Esophagus muscularis mucosa (tissue), 4 donors: ENCODE data around the gene MYH11. TPM values are rescaled to one million over a fixed set of nuclear protein-coding genes. Genes with fewer than 3 reads are reported as not detected.

Source experiments
- DNase-seq: peaks from one replicate; pipeline ENCODE4 v3.0.0-alpha.2; 2017; ENCODE audit errors: extremely low spot score
- H3K27ac ChIP-seq, 4 donors: fragments of 200-600 bp; sonication (generic); replicated peaks in 1 of 4; 1 replicate in 3 of 4; 2 replicates in 1 of 4; pipeline ENCODE4 v1.5.1; 2016 to 2019; ENCODE audit warnings: mild to moderate bottlenecking in 1 of 4
- H3K27me3 ChIP-seq, 4 donors: fragments of 200-600 bp; sonication (generic); one replicate each; pipeline versions ENCODE4 v1.5.1 to v1.6.0; 2016 to 2019
- H3K36me3 ChIP-seq, 4 donors: fragments of 200-600 bp; sonication (generic); one replicate each; pipeline ENCODE4 v1.5.1; 2016 to 2019
- H3K4me1 ChIP-seq, 4 donors: fragments of 200-600 bp; sonication (generic); one replicate each; pipeline ENCODE4 v1.5.1; 2016 to 2019
- H3K4me3 ChIP-seq, 4 donors: fragments of 200-600 bp; sonication (generic); 1 replicate in 2 of 4; 2 replicates in 2 of 4; pipeline ENCODE4 v1.5.1; 2016 to 2019; ENCODE audit warnings: mild to moderate bottlenecking in 4 of 4, moderate library complexity in 1 of 4
- H3K9me3 ChIP-seq, 4 donors: fragments of 200-600 bp; sonication (generic); 1 replicate in 3 of 4; 2 replicates in 1 of 4; pipeline ENCODE4 v1.5.1; 2016 to 2019
- CTCF ChIP-seq, 3 experiments: fragments of 200-600 bp in 2 of 3; fragments of 450-650 bp in 1 of 3; sonication (generic) in 2 of 3; IDR thresholded peaks; one replicate each; pipeline ENCODE4 v1.5.1; 2017 to 2019; ENCODE audit warnings: antibody characterized with exemption in 3 of 3, mild to moderate bottlenecking in 2 of 3, moderate library complexity in 1 of 3
- EP300 ChIP-seq: sonication (generic); formaldehyde crosslinking; IDR thresholded peaks from one replicate; pipeline ENCODE4 v1.6.1; 2017; ENCODE audit warnings: antibody characterized with exemption
- POLR2A ChIP-seq: fragments of 450-650 bp; IDR thresholded peaks from one replicate; pipeline ENCODE4 v1.6.1; 2017; ENCODE audit warnings: antibody characterized with exemption, moderate library complexity, mild to moderate bottlenecking, low read depth
- POLR2AphosphoS5 ChIP-seq, 2 donors: sonication (generic); formaldehyde crosslinking; IDR thresholded peaks; one replicate each; pipeline ENCODE4 v1.6.1; 2017; ENCODE audit warnings: antibody characterized with exemption in 2 of 2
- WGBS: methylation state at CpG from one replicate; pipeline ENCODE4 v1.1.5; 2018; 5-methylcytosine and 5-hydroxymethylcytosine counted together
- intact Hi-C: fragments of 100-400 bp; cut with DNase I; formaldehyde crosslinking; loops from one replicate; pipeline ENCODE4 v1.15.1; 2023
- total RNA-seq, 4 donors: library from RNA; depleted of rRNA; stranded (reverse); fragments of >200 nt; gene quantifications; one replicate each; pipeline versions ENCODE4 v1.1.0 to v1.2.1, GENCODE V29; 2016

Gene MYH11
- total RNA-seq, 4 donors from 2014 or later, result 9,583 to 20,476 (median 14,208) TPM

- Histone ChIP-seq H3K27me3 (no peaks in the 10 kb centered on the region), H3K4me1 (no peaks in the 10 kb centered on the region), H3K9me3 (no peaks in the 10 kb centered on the region), H3K27ac (no peak overlapping the region), H3K4me3 (no peak overlapping the region), H3K36me3 (peaks cover 45 to 97% (median 91%) of the 10 kb centered on the region in 4 donors)
- DNase-seq, result no peak
- intact Hi-C loops, result loop anchor here (10.0 kb wide), 1 partner anchor 505 kb away; no protein-coding TSS in a partner anchor
- TF ChIP-seq CTCF (IDR thresholded peaks at IDR 0.05) (no peak), POLR2AphosphoS5 (IDR thresholded peaks at IDR 0.05) (no peak), POLR2A (no peak), EP300 (no peak)
- WGBS, result 82% methylated on average over 3 of the region's 3 CpGs
Observed at GRCh38 chr16:15690296-15690695, 166.5 kb downstream of the MYH11 start.

GRCh38 chr16:15689290-15689689, 167.5 kb downstream of the MYH11 start:
- no peak for DNase-seq
- 92% methylated on average over 3 of the region's 3 CpGs for WGBS
- intact Hi-C loops, result no loop called here
- peaks cover 38 to 96% (median 89%) of the 10 kb centered on the region in 4 donors for H3K36me3 ChIP-seq
- no peak overlapping the region for H3K4me3 ChIP-seq
- no peaks in the 10 kb centered on the region for H3K27me3 ChIP-seq
- no peaks in the 10 kb centered on the region for H3K9me3 ChIP-seq
- H3K4me1 ChIP-seq, result no peaks in the 10 kb centered on the region
- H3K27ac ChIP-seq, result no peak overlapping the region
- TF ChIP-seq POLR2AphosphoS5 (IDR thresholded peaks at IDR 0.05) (no peak), CTCF (IDR thresholded peaks at IDR 0.05) (no peak), EP300 (no peak), POLR2A (no peak)

- Histone ChIP-seq H3K36me3 (peaks cover 17 to 79% (median 71%) of the 10 kb centered on the region in 4 donors), H3K4me3 (no peak overlapping the region), H3K4me1 (peaks cover 0 to 11% (median 0%) of the 10 kb centered on the region in 4 donors), H3K27me3 (no peaks in the 10 kb centered on the region), H3K27ac (no peak overlapping the region), H3K9me3 (no peaks in the 10 kb centered on the region)
- TF ChIP-seq EP300 (no peak), POLR2AphosphoS5 (IDR thresholded peaks at IDR 0.05) (no peak), POLR2A (no peak), CTCF (IDR thresholded peaks at IDR 0.05) (no peak)
- 96% methylated on average over 2 of the region's 2 CpGs for WGBS
- no peak for DNase-seq
- intact Hi-C loops, result no loop called here
Observed at GRCh38 chr16:15686287-15686686, 170.5 kb downstream of the MYH11 start.

GRCh38 chr16:15682105-15682570, 174.7 kb downstream of the MYH11 start:
- no peaks in the 10 kb centered on the region for H3K9me3 ChIP-seq
- no peak overlapping the region for H3K4me3 ChIP-seq
- H3K4me1 ChIP-seq, result peaks cover 0 to 13% (median 0%) of the 10 kb centered on the region in 4 donors
- H3K36me3 ChIP-seq, result peaks cover 8 to 75% (median 60%) of the 10 kb centered on the region in 4 donors
- 51% methylated on average over 7 of the region's 7 CpGs for WGBS
- DNase-seq, result no peak
- intact Hi-C loops, result no loop called here
- peak overlapping the region in 1 of 4 donors; percentile 26 for H3K27ac ChIP-seq
- H3K27me3 ChIP-seq, result no peaks in the 10 kb centered on the region
- TF ChIP-seq CTCF (IDR thresholded peaks at IDR 0.05) (peak; percentile 20 to 50 (median 31)), POLR2AphosphoS5 (IDR thresholded peaks at IDR 0.05) (peak in 1 of 2 donors; percentile 16), EP300 (no peak), POLR2A (no peak)

GRCh38 chr16:15677447-15677846, 179.4 kb downstream of the MYH11 start:
- no peak for TF ChIP-seq CTCF (IDR thresholded peaks at IDR 0.05)
- TF ChIP-seq POLR2AphosphoS5 (IDR thresholded peaks at IDR 0.05), result no peak
- DNase-seq, result no peak
- Histone ChIP-seq H3K27me3 (no peaks in the 10 kb centered on the region), H3K27ac (peak overlapping the region in 2 of 4 donors; percentile 5 to 23), H3K4me3 (no peak overlapping the region), H3K9me3 (no peaks in the 10 kb centered on the region), H3K4me1 (peaks cover 19 to 39% (median 30%) of the 10 kb centered on the region in 4 donors), H3K36me3 (peaks cover 0 to 34% (median 27%) of the 10 kb centered on the region in 4 donors)
- WGBS, result 96% methylated on average over 5 of the region's 5 CpGs
- intact Hi-C loops, result no loop called here
